Neural cell (in vitro differentiated cells): Measurements from ENCODE around the gene RAB1A. TPM values are rescaled to one million over a fixed set of nuclear protein-coding genes. Genes with fewer than 3 reads are reported as not detected.

Experiments
- H2AFZ ChIP-seq: fragments of 200-600, 300-800 bp; sonication (generic), shearing (Covaris generic); 2 replicates; pipeline ENCODE4 v1.6.0; 2014; ENCODE audit warnings: low read depth, mild to moderate bottlenecking, antibody characterized with exemption, low read length, moderate library complexity
- H3F3A ChIP-seq: fragments of 200-600 bp; shearing (Covaris generic); 2 replicates; pipeline ENCODE4 v1.6.1; 2016; ENCODE audit warnings: mild to moderate bottlenecking, moderate library complexity, mixed read lengths, antibody characterized with exemption, low read length; ENCODE audit not compliant: insufficient read depth, poor library complexity, severe bottlenecking
- H3K27ac ChIP-seq: fragments of 200-600, 300-800 bp; sonication (generic), shearing (Covaris generic); 2 replicates; pipeline ENCODE4 v1.5.1; 2014; ENCODE audit warnings: mild to moderate bottlenecking, low read length, moderate library complexity
- H3K27me3 ChIP-seq: fragments of 300-800, 200-600 bp; sonication (generic), shearing (Covaris generic); 2 replicates; pipeline ENCODE4 v1.6.0; 2014; ENCODE audit warnings: mild to moderate bottlenecking, low read depth, low read length, moderate library complexity; ENCODE audit not compliant: insufficient read depth
- H3K36me3 ChIP-seq: fragments of 300-800, 200-600 bp; sonication (generic), shearing (Covaris generic); 2 replicates; pipeline ENCODE4 v1.5.1; 2014; ENCODE audit warnings: mild to moderate bottlenecking, antibody characterized with exemption, low read length, moderate library complexity; ENCODE audit not compliant: insufficient read depth
- H3K4me2 ChIP-seq: fragments of 300-800, 200-600 bp; sonication (generic), shearing (Covaris generic); 2 replicates; pipeline ENCODE4 v1.6.0; 2014; ENCODE audit warnings: mild to moderate bottlenecking, low read length
- H3K4me3 ChIP-seq: fragments of 300-800, 200-600 bp; sonication (generic), shearing (Covaris generic); 2 replicates; pipeline ENCODE4 v1.5.1; 2014; ENCODE audit warnings: mild to moderate bottlenecking, low read length, moderate library complexity
- H3K79me2 ChIP-seq: fragments of 200-600 bp; shearing (Covaris generic); replicated peaks from 2 replicates; pipeline ENCODE4 v1.6.0; 2014; ENCODE audit warnings: mild to moderate bottlenecking, low read length, moderate library complexity; ENCODE audit not compliant: insufficient read depth
- H3K9ac ChIP-seq: fragments of 300-800, 200-600 bp; sonication (generic), shearing (Covaris generic); 2 replicates; pipeline ENCODE4 v1.6.1; 2016; ENCODE audit warnings: mild to moderate bottlenecking, low read length, mixed read lengths
- H3K9me2 ChIP-seq: fragments of 200-600 bp; shearing (Covaris generic); 2 replicates; pipeline ENCODE4 v1.6.1; 2016; ENCODE audit warnings: mild to moderate bottlenecking, low read length, mixed read lengths; ENCODE audit not compliant: insufficient read depth
- H3K9me3 ChIP-seq: fragments of 200-600, 300-800 bp; sonication (generic), shearing (Covaris generic); 2 replicates; pipeline ENCODE4 v1.6.1; 2016; ENCODE audit warnings: mild to moderate bottlenecking, mixed run types, low read length, moderate library complexity, mixed read lengths
- H4K20me1 ChIP-seq: fragments of 200-600 bp; shearing (Covaris generic); 2 replicates; pipeline ENCODE4 v1.6.1; 2016; ENCODE audit warnings: mild to moderate bottlenecking, mixed run types; ENCODE audit not compliant: insufficient read depth
- CTCF ChIP-seq: fragments of 450-650 bp; IDR thresholded peaks from 2 replicates; pipeline ENCODE4 v1.5.1; 2014; ENCODE audit warnings: antibody characterized with exemption, mild to moderate bottlenecking, moderate library complexity; ENCODE audit not compliant: poor library complexity, severe bottlenecking
- EP300 ChIP-seq: fragments of 450-650 bp; conservative IDR thresholded peaks from 2 replicates; pipeline ENCODE4 v1.6.1; 2014; ENCODE audit warnings: antibody characterized with exemption, mild to moderate bottlenecking, moderate library complexity; ENCODE audit not compliant: poor library complexity, severe bottlenecking
- EZH2 ChIP-seq: fragments of 200-600, 300-800 bp; shearing (Covaris generic), sonication (generic); IDR thresholded peaks from 2 replicates; pipeline ENCODE4 v1.6.1; 2014; ENCODE audit warnings: antibody characterized with exemption, low read length, borderline replicate concordance, mild to moderate bottlenecking; ENCODE audit not compliant: insufficient read depth, poor library complexity, severe bottlenecking
- MXI1 ChIP-seq: fragments of 450-650 bp; conservative IDR thresholded peaks from 2 replicates; pipeline ENCODE4 v1.6.1; 2014; ENCODE audit warnings: antibody characterized with exemption, mild to moderate bottlenecking; ENCODE audit not compliant: poor library complexity, severe bottlenecking
- POLR2AphosphoS5 ChIP-seq: IDR thresholded peaks from 2 replicates; pipeline ENCODE4 v1.6.1; 2012
- RAD21 ChIP-seq: fragments of 450-650 bp; conservative IDR thresholded peaks from 2 replicates; pipeline ENCODE4 v1.6.1; 2014; ENCODE audit warnings: antibody characterized with exemption, mild to moderate bottlenecking, moderate library complexity
- SMC3 ChIP-seq: fragments of 450-650 bp; conservative IDR thresholded peaks from 2 replicates; pipeline ENCODE4 v1.6.1; 2014; ENCODE audit warnings: antibody characterized with exemption, mild to moderate bottlenecking, moderate library complexity; ENCODE audit not compliant: poor library complexity
- TAF1 ChIP-seq: IDR thresholded peaks from 2 replicates; pipeline ENCODE4 v1.6.1; 2012; ENCODE audit warnings: low read depth
- polyA minus RNA-seq: library from RNA; depleted of rRNA, polyadenylated mRNA; stranded (reverse); fragments of >200 nt; gene quantifications from 2 replicates; pipeline ENCODE4 v1.2.3, GENCODE V29; 2014
- polyA plus RNA-seq: library from polyadenylated mRNA; depleted of rRNA; stranded (reverse); fragments of >200 nt; gene quantifications from 2 replicates; pipeline ENCODE4 v1.2.3, GENCODE V29; 2014
- TF ChIP-seq, protein P1 (sequence below): IDR thresholded peaks from 2 replicates; pipeline ENCODE4 v1.6.1; 2012; ENCODE audit warnings: borderline replicate concordance

The RAB1A gene
- polyA plus RNA-seq (213 and 240 TPM in 2 replicates), polyA minus RNA-seq (112 and 131 TPM in 2 replicates)

DNA sequence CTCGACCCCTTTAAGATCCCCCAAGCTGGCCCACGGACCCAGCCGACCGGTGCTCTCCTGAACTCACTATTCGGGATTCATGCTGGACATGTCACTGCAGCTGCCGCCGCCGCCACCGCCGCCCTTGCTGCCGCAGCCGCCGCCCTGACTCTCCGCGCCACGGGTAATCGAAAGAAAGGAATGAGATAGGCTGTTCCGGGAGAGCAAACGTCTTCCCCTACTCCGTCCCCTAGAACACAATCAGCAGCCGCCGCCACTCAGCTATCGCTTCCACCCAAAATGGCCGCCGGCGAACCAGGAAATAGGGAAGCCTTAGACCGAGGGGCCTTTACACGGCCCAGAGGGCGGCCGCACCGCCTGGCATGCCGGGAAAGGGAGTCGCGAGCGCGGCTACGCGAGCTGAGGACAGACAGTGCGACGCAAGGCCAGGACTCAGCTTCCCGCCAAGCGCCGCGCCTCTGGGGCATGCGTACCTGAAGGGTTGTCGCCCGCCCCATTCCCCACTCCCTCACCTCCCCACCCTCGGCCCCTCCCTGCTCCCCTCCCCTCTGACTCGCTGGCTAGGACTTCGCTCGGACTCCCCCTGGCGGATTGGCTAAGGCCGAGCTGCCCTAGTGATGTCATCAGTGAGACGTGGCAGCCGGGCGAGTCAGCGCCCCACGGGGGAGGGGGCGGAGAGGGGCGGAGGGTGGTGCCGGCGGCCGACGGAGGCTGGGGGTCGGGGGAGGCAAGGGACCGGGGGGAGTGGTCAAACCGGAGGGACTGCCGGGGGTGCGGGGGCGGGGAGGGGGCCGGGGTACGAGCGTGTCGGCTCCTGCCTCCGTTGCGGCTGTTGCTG, at the start of gene RAB1A:
Gene RAB1A, minus strand, starts transcription at position 281 of the 838 bp plus-strand sequence. Its CDS starts 191 bp downstream, at position 90.
- H3K4me3 ChIP-seq: peak within 1 kb of the TSS; percentile 85
- TF ChIP-seq SMC3: peak; percentile 11
- TF ChIP-seq RAD21: no peak
- peak; percentile 94 for TF ChIP-seq POLR2AphosphoS5
- TF ChIP-seq, protein P1, sequence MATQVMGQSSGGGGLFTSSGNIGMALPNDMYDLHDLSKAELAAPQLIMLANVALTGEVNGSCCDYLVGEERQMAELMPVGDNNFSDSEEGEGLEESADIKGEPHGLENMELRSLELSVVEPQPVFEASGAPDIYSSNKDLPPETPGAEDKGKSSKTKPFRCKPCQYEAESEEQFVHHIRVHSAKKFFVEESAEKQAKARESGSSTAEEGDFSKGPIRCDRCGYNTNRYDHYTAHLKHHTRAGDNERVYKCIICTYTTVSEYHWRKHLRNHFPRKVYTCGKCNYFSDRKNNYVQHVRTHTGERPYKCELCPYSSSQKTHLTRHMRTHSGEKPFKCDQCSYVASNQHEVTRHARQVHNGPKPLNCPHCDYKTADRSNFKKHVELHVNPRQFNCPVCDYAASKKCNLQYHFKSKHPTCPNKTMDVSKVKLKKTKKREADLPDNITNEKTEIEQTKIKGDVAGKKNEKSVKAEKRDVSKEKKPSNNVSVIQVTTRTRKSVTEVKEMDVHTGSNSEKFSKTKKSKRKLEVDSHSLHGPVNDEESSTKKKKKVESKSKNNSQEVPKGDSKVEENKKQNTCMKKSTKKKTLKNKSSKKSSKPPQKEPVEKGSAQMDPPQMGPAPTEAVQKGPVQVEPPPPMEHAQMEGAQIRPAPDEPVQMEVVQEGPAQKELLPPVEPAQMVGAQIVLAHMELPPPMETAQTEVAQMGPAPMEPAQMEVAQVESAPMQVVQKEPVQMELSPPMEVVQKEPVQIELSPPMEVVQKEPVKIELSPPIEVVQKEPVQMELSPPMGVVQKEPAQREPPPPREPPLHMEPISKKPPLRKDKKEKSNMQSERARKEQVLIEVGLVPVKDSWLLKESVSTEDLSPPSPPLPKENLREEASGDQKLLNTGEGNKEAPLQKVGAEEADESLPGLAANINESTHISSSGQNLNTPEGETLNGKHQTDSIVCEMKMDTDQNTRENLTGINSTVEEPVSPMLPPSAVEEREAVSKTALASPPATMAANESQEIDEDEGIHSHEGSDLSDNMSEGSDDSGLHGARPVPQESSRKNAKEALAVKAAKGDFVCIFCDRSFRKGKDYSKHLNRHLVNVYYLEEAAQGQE: peak; percentile 94
- TF ChIP-seq MXI1: peak; percentile 63
- peak; percentile 60 for TF ChIP-seq EP300
- TF ChIP-seq TAF1: peak; percentile 96
- peak; percentile 43 for TF ChIP-seq CTCF
- no peak for TF ChIP-seq EZH2
- peaks cover 3% of the 10 kb centered on the region for H3F3A ChIP-seq
- peak within 1 kb of the TSS; percentile 100 for H3K27ac ChIP-seq
- peaks cover 45% of the 10 kb centered on the region for H3K79me2 ChIP-seq
- H3K27me3 ChIP-seq: no peaks in the 10 kb centered on the region
- H3K9ac ChIP-seq: peak within 1 kb of the TSS; percentile 99
- no peaks in the 10 kb centered on the region for H3K9me3 ChIP-seq
- no peaks in the 10 kb centered on the region for H3K9me2 ChIP-seq
- H2AFZ ChIP-seq: peak within 1 kb of the TSS; percentile 91
- no peaks in the 10 kb centered on the region for H3K36me3 ChIP-seq
- peaks cover 7% of the 10 kb centered on the region for H4K20me1 ChIP-seq
- H3K4me2 ChIP-seq: peak within 1 kb of the TSS; percentile 57

- no peaks in the 10 kb centered on the region for H3K36me3 ChIP-seq
- no peaks in the 10 kb centered on the region for H3K79me2 ChIP-seq
- H3K9me2 ChIP-seq: no peaks in the 10 kb centered on the region
- H3K27ac ChIP-seq: no peak overlapping the region
- TF ChIP-seq SMC3 (no peak), RAD21 (no peak), EZH2 (no peak), TAF1 (no peak), EP300 (no peak), POLR2AphosphoS5 (no peak), MXI1 (no peak), CTCF (no peak)
- TF ChIP-seq, protein P1: no peak
- H3K4me3 ChIP-seq: no peak overlapping the region
- no peak overlapping the region for H2AFZ ChIP-seq
- no peak overlapping the region for H3K4me2 ChIP-seq
- no peak overlapping the region for H3K9ac ChIP-seq
- no peaks in the 10 kb centered on the region for H3K27me3 ChIP-seq
- H4K20me1 ChIP-seq: no peaks in the 10 kb centered on the region
- H3K9me3 ChIP-seq: no peaks in the 10 kb centered on the region
- H3F3A ChIP-seq: no peaks in the 10 kb centered on the region
These were observed 48.0 kb upstream of the RAB1A start for GRCh38 chr2:65177751-65178442.
